Progenitor cell of endocrine pancreas (in vitro differentiated cells): ENCODE data around the gene SYT12. TPM values are rescaled to one million over a fixed set of nuclear protein-coding genes. Genes with fewer than 3 reads are reported as not detected.

Source experiments
- DNase-seq: peaks from one replicate; pipeline ENCODE4 v3.0.0; 2021; ENCODE audit warnings: low spot score; ENCODE audit not compliant: unreplicated experiment
- H3K27ac Mint-ChIP-seq: 2 replicates; pipeline ENCODE4 v1.8.0; 2021; ENCODE audit warnings: mild to moderate bottlenecking, moderate library complexity, mixed read lengths
- H3K27me3 Mint-ChIP-seq: 2 replicates; pipeline ENCODE4 v1.8.0; 2021; ENCODE audit warnings: mixed read lengths
- H3K36me3 Mint-ChIP-seq: 2 replicates; pipeline ENCODE4 v1.8.0; 2022; ENCODE audit warnings: mixed read lengths; ENCODE audit not compliant: insufficient read depth
- H3K4me1 Mint-ChIP-seq: 2 replicates; pipeline ENCODE4 v1.8.0; 2021; ENCODE audit warnings: low read depth, mixed read lengths
- H3K4me3 Mint-ChIP-seq: 2 replicates; pipeline ENCODE4 v1.8.0; 2021; ENCODE audit warnings: low read depth, mild to moderate bottlenecking, moderate library complexity, mixed read lengths
- H3K9me3 Mint-ChIP-seq: 2 replicates; pipeline ENCODE4 v1.8.0; 2021; ENCODE audit warnings: low read depth, mixed read lengths
- total RNA-seq: library from RNA; stranded (reverse); gene quantifications from 2 replicates; pipeline ENCODE4 v1.2.1, GENCODE V29; 2021
- TF ChIP-seq, protein P1 (sequence below): fragments of 200-600 bp; sonication (generic); IDR thresholded peaks from one replicate; pipeline ENCODE4 v1.5.0; 2021; ENCODE audit warnings: antibody characterized with exemption, mild to moderate bottlenecking; ENCODE audit not compliant: unreplicated experiment

Gene SYT12
- total RNA-seq, 1 donor from 2014 or later: 0.22 TPM

DNA sequence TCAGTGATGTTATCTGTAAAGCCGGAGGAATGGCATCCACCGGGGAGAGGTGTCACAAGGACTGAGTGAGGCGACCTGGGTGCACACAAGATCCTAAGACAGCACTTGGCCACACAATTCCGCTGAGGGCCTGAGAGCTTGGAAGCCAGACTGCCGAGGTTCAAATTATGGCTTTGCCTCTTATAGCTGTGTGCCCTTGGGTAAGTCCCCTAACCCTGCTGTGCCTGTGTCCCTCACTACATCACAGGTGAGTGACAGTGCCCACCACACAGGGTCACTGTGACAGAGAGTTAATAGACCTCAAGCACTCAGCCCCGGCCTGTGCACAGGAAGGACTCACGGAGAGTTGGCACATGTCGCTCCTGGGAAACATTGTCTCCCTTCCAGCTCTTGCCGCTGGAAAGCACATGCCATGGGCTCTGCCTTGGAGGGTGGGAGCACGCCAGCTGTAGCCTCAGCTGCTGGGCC, 34.3 kb downstream of the SYT12 start:
- DNase-seq: no peak
- H3K9me3 Mint-ChIP-seq: no peaks in the 10 kb centered on the region
- no peak overlapping the region for H3K27ac Mint-ChIP-seq
- TF ChIP-seq, protein P1, sequence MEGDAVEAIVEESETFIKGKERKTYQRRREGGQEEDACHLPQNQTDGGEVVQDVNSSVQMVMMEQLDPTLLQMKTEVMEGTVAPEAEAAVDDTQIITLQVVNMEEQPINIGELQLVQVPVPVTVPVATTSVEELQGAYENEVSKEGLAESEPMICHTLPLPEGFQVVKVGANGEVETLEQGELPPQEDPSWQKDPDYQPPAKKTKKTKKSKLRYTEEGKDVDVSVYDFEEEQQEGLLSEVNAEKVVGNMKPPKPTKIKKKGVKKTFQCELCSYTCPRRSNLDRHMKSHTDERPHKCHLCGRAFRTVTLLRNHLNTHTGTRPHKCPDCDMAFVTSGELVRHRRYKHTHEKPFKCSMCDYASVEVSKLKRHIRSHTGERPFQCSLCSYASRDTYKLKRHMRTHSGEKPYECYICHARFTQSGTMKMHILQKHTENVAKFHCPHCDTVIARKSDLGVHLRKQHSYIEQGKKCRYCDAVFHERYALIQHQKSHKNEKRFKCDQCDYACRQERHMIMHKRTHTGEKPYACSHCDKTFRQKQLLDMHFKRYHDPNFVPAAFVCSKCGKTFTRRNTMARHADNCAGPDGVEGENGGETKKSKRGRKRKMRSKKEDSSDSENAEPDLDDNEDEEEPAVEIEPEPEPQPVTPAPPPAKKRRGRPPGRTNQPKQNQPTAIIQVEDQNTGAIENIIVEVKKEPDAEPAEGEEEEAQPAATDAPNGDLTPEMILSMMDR: no peak
- H3K4me3 Mint-ChIP-seq: peak overlapping the region; percentile 67
- peaks cover 25% of the 10 kb centered on the region for H3K4me1 Mint-ChIP-seq
- H3K36me3 Mint-ChIP-seq: peaks cover 1% of the 10 kb centered on the region
- no peaks in the 10 kb centered on the region for H3K27me3 Mint-ChIP-seq

DNA sequence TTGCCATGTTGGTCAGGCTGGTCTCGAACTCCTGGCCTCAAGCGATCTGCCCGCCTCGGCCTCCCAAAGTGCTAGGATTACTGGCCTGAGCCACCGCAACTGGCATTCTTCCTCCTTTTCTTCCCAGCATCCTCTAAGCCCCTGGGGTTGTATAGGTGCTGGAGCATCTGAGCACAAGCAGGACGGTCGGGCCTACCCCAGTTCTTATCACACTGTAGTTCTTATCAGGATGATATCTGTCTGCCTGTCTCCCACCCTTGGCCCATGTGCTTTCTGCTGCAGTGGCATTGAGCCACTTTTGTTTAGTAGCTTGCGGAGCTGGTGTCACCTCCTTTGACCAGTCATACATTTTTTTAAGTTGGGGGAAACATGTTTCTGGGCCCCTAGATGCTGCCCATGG, 35.6 kb downstream of the SYT12 start:
- peaks cover 23% of the 10 kb centered on the region for H3K4me1 Mint-ChIP-seq
- no peak overlapping the region for H3K27ac Mint-ChIP-seq
- no peak for DNase-seq
- TF ChIP-seq, protein P1: no peak
- H3K27me3 Mint-ChIP-seq: no peaks in the 10 kb centered on the region
- no peaks in the 10 kb centered on the region for H3K9me3 Mint-ChIP-seq
- H3K4me3 Mint-ChIP-seq: no peak overlapping the region
- peaks cover 1% of the 10 kb centered on the region for H3K36me3 Mint-ChIP-seq

DNA sequence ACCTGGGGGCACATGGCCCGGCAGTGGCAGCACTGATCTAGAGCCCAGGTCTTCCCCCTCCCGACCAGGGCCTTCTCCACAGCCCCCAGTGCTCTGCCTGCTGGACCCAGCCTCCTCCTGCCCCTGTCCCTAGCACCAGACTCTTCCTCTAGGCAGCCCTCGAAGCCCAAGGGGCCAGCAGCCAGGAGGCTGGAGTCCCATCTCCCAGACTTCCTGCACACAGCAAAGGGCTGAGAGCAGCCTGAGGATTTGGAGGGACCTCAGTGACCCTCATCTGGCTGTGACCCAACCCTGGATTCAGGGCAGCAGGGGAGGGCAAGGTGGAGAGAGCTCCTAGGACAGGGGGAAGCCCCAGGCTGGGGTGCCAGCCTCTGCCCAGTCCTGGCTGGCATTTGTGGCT, 36.7 kb downstream of the SYT12 start:
- Mint-ChIP-seq H3K27me3 (no peaks in the 10 kb centered on the region), H3K9me3 (no peaks in the 10 kb centered on the region), H3K36me3 (peaks cover 1% of the 10 kb centered on the region), H3K4me1 (peaks cover 16% of the 10 kb centered on the region), H3K27ac (no peak overlapping the region), H3K4me3 (no peak overlapping the region)
- TF ChIP-seq, protein P1: no peak
- no peak for DNase-seq

DNA sequence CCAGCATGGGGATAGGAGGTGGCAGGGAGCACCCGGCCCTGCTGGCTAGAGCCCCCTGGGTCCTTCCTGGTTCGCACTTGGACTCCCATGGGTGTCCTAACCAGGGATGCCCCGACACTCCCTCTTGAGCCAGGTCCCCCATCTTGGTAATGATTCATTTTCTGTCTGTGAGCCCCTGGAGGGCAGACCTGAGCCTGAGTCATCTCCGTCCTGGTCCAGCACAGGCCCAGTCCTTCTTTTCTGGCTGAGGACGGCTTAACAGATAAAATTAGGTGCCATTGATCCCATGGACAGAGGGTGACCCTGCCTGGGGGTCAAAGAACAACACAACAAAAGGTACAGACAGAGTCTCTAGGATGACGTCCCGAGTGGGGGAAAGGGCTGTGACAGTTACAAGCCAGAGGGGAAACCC, 37.2 kb downstream of the SYT12 start:
- H3K27me3 Mint-ChIP-seq: no peaks in the 10 kb centered on the region
- H3K36me3 Mint-ChIP-seq: peaks cover 1% of the 10 kb centered on the region
- no peak overlapping the region for H3K4me3 Mint-ChIP-seq
- H3K27ac Mint-ChIP-seq: peak overlapping the region; percentile 45
- no peak for DNase-seq
- H3K4me1 Mint-ChIP-seq: peaks cover 11% of the 10 kb centered on the region
- H3K9me3 Mint-ChIP-seq: no peaks in the 10 kb centered on the region
- TF ChIP-seq, protein P1: no peak

DNA sequence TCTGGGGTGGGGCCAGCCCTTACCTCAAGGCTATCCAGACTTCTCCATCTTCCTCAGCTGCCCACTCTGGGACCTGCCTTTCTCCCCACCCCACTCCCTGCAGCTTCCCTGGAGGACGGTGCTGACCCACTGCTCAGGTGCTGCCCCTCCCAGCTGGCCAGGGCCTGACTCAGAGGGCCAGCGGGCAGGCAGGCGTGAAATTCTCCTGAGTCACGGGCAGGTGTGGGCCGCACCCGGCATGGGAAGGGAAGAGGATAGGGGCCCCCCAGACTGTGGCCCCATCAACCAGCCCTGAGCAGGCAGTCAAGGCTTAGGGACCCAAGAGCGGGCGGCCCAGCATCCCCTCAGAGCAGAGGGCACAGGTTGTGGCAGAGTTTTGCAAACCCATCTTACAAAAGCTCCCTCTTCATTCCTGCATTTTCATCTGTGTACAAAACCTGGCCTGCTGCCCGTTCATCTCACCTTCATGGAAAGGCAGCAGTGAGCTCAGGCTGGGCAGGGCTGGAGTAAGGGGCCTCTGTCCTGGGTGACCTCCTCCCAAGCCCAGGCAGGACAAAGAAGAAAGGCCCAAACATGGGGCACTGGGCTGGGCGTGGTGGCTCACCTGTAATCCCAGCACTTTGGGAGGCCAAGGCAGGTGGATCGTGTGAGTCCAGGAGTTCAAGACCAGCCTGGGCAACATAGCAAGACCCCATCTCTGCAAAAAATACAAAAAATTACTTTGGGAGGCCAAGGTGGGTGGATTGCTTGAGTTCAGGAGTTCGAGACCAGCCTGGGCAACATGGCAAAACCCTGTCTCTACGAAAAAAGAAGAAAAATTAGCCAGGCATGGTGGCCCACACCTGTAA, 39.8 kb downstream of the SYT12 start:
- Mint-ChIP-seq H3K27me3 (no peaks in the 10 kb centered on the region), H3K27ac (no peak overlapping the region), H3K4me3 (no peak overlapping the region), H3K4me1 (no peaks in the 10 kb centered on the region), H3K36me3 (peaks cover 1% of the 10 kb centered on the region), H3K9me3 (no peaks in the 10 kb centered on the region)
- TF ChIP-seq, protein P1: no peak
- no peak for DNase-seq
